HT-29 (cell line): Measurements from ENCODE around the gene LCN1. TPM values are rescaled to one million over a fixed set of nuclear protein-coding genes. Genes with fewer than 3 reads are reported as not detected.

Experiments
- DNase-seq: peaks from one replicate; pipeline ENCODE4 v3.0.0-alpha.2; 2015; ENCODE audit warnings: low spot score
- total RNA-seq: library from RNA; depleted of rRNA; stranded (reverse); fragments of >200 nt; shearing (Covaris generic); gene quantifications from 2 replicates; pipeline ENCODE4 v1.2.3, GENCODE V29; 2014; rRNA removed

The LCN1 gene
- total RNA-seq, result not detected in 2 replicates

DNA sequence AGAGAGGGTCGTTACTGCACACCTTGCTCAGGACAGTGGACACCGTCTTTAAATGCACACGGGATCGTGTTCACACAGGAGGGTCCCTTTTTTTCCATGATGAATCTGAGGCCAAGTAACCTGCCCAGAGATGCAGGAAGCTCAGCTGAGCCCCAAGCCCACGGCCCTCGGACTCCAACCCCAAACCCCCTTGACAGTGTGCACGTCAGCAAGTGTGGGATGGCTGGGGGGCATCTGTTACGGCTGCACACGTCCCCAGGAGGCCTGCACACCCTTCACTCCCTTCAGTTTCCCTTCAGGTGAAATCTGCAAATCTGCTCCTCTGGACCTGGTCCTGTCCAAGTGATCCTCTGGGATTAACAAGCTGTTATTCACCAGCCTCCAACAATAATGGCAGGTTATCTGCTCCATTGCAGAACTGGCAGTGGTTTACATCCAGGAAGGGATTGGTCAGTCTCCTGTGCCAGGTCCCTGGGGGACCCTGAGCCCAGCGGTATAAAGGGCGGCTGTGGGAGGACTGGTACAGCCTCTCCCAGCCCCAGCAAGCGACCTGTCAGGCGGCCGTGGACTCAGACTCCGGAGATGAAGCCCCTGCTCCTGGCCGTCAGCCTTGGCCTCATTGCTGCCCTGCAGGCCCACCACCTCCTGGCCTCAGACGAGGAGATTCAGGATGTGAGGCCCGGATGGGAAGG lies at the start of gene LCN1:
Gene LCN1, plus strand, starts transcription at position 525 of the 692 bp plus-strand sequence. Its CDS starts 58 bp downstream, at position 583.
- DNase-seq, result no peak

DNA sequence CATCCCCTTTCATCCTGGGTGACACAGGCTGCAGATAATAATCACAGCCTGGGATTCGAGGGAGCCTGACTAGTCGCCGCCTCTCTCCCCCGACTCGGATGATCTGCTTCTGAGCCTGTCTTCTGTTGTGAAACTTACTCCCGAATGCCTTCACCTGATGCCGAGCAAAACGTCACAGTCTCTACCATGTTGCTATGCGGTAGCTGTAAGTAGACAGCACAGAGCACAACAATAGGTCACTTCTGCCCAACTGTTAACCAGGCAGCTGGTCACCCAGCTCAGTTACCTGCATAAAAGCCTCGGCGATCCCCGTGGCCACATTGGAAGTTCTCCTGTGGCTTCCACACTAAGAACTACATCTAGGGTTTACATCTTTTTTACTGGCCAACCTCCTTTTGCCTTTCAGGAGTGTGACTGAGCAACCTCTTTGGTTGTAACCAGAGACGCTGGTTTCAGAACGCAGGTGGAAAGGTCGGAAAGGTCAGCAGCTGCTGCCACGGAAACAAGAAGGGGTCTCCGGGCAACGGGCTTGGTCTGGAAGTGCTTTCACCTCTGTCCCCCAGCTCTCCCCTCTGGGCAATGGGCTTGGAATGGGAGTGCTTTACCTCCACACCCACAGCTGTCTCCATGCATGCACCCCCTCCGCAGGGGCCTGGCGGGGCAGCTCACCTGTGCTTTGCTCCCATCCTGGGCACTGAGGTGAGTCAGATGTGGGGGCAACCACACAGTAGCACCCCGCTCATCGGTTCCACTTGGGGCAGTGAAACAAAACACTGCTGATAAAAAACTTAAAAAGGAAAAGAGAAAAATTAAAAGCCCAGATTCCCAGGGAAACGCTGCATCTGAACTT lies 49.2 kb upstream of the LCN1 start:
- no peak for DNase-seq

DNA sequence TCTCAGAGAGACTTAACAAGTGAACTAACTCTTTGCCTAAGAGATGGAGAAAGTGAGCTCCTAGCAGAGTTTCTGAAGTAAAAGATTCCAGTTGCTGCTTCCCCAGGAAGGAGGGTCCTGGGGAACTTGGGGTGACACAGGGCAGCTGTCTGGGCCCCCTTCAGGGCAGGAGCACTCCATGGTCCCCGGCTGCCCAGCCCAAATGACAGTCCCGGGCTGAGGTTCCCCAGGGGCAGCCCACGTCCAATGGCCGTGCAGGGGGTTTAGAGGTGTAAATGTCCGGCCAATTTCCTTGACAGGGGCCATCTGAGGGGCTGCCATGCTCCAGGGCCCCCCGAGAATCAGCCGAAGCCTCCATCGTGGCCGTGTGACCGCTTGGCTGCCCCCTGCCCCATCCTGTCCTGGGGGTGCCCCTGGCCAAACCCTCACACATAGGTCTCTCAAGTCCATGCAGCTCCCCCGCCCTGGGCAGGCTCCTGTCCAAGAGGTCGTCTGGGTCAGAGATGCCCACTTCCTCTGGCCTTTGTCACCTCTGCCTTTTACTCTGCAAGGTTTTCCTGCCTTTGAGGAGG lies 47.2 kb upstream of the LCN1 start:
- DNase-seq, result no peak

DNA sequence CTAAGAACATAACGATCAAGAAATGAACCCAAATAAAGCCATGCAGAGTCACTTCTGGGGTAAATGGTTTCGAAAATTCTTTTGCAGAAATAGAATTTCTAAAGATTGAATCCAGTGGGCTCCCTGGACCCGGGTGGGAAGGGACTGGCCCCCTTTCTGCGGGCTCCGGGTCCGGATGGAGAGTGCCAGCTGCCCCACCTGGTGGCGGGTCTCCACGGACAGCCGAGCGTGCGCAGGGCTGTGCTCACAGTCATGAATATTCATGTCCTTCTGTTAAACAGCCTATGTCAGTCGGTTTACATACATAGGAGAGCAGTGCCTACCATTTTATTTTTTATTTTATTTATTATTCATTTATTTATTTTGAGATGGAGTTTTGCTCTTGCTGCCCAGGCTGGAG lies 46.3 kb upstream of the LCN1 start:
- DNase-seq, result no peak

DNA sequence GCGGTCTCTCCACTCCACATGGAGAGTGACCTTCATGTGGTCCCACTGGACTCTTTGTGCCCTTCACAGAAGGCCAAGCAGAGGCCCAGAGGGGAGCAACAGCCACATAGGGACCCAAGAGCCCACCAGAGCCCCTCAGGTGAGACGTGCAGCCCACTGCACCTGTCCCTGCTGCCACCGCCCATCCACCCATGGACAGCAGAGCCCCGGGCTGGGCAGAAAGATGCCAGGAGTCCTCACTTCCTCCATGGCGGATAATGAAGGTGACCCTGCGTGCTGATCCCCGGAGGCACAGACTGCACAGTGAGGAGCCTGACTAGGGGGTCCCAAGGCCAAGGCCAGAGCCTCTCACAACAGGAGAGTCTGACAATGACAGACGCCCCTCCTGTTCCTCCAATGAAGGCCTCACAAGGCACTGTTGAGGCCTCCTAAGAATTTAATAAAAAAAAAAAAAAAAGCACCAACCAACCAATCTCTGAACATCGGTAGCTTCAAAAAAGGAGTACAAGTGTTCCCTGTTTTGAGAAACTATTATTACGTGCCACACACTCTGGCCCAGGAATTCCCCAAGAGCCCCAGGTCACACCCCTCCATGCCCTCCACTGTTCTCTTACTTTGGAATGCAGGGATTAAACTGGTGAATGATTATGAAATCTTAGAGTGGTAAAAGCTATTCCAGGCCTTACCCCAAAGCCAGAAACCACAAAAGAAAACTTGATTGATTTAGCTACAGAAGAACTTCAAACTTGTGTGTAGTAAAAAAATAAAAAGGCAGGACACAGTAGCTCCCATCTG lies 44.5 kb upstream of the LCN1 start:
- no peak for DNase-seq

DNA sequence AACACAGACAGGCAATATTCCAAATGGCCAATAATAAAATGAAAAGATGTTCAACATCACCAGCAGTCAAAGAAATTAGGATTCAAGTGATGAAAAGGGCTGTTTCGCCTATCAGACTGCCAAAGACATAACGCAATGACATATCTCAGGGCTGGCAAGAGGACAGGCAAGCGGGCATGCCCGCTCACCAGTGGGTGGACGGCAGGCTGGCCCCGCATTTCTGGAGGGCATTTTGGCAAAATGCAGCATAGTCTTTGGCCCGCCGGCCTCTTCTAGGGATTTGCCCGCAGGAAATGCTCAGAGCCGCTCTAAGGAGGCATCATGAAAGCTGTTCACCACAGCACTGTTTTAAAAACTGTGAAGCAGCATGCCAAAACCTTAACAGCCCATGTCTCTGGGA lies 43.0 kb upstream of the LCN1 start:
- no peak for DNase-seq

DNA sequence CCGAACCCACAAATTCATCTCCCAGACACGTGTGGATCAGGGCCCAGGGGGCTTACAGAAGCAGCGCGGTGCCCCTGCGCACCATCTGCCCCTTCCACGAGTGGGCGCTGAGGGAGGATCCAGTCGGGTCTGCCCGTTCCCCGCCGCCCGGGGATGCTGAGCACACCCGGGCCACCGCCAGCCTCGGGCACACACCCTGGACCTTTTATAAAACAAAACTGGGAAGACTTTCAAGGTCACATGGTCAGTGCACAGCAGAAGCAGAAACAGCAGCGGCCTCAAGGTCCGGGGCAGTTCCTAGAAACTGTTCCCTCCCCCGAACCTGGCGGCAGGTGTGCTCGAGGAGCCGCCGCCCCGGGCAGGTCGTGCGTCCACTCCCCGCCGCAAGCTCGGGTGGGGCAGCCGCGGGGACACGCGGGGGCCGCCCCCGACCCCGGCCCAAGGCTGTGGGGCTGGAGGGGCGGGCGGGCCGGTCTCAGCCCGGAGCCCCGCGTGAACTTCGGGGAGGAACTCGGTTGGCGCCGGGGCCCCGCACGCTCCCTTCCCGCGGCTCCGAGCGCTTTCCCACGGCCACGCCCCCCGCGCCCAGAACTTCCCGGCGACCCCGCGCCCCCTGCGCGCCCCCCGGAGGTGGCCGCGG lies 42.3 kb upstream of the LCN1 start:
- peak; percentile 50 for DNase-seq

DNA sequence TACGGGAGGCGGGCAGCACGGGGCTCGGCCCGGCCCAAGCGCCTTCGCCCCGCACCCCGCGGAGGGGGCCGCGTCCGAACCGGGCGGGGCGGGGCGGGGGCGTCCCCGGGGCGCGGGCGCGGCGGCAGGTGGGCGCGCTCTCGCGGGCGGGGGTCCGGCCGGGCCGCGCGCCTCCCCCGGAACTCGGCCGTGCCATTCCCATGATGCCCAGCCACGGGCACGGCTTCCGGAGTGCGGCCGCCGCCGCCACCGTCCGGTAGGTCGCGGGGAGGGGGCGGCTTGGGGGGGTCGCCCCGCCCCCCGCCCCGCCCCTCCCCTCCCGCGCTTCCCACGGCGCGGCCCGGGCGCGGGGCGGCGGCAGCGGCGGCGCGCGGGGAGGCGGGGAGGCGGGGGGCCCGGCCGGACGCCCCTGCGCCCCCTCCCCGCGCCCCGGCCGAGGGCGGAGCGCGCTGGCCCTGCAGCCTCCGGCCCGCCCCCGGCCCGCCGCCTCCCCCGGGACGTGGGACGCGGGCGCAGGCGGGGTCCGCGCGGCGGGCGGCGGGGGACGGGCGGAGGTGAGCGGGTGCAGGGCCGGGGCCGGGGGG lies 41.7 kb upstream of the LCN1 start, which contains the start of gene PPP1R26:
Gene PPP1R26, plus strand, starts transcription at position 314 of the 584 bp plus-strand sequence. CDS start 4,729 bp downstream, outside the sequence.
- peak; percentile 16 for DNase-seq

DNA sequence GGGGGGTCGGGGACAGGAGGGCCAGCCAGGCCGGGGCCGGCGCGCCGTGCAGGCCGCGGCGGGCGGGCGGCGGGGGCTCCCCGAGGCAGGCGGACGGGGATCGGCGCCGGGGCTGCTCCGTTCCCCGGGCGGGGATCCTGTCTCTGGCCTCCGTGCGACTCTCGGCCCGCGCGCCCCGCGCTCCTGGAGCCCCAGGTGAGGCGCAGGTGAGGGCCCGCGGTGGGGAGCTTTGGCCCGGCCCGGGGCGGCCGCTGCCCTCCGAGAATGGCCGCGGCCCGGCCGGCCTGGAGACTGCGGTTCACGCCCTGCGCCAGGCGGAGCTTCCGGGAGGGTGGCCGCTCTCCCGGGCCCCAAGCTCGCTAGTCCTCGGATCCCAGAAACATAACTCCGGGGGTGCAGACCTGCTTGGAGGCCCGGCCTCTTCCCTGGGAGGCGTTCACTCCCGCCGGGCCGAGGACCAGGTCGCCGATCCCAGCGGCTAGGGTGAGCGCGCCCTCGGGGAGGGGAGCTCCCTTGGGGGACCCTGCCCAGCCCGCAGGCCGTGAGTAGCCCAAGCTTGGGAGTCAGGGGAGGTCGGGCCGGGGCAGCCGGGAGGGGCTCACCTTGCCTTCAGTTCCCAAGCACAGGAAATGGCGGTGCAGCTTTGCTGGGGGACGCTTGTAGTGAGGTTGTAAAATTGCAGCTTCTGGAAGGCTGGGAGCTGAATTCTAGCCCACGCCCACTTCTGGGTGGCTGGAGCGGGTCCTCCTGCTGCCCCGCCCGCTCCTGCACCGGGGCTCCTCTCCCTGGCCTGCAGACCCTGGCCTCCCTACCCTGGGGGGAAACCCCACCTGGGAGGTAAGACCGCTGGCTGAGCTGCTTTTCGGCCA lies 40.9 kb upstream of the LCN1 start:
- peak; percentile 40 for DNase-seq

DNA sequence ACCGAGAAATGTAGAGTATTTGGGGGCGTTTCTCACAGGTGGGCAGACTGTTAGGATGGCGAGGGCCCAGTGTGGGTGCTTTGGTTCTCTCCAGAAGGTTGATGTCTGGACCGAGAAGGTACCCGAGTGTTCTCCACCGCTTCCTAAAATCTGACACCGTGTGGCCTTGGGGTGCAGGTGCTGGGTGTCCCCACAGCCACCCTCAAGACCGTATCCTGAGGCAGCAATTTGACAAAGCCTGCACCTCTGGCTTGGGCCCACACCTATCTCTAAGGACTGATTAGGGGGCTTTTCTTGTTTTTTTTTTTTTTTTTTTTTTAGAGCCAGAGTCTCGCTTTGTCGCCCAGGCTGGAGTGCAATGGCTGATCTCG lies 40.3 kb upstream of the LCN1 start:
- no peak for DNase-seq

DNA sequence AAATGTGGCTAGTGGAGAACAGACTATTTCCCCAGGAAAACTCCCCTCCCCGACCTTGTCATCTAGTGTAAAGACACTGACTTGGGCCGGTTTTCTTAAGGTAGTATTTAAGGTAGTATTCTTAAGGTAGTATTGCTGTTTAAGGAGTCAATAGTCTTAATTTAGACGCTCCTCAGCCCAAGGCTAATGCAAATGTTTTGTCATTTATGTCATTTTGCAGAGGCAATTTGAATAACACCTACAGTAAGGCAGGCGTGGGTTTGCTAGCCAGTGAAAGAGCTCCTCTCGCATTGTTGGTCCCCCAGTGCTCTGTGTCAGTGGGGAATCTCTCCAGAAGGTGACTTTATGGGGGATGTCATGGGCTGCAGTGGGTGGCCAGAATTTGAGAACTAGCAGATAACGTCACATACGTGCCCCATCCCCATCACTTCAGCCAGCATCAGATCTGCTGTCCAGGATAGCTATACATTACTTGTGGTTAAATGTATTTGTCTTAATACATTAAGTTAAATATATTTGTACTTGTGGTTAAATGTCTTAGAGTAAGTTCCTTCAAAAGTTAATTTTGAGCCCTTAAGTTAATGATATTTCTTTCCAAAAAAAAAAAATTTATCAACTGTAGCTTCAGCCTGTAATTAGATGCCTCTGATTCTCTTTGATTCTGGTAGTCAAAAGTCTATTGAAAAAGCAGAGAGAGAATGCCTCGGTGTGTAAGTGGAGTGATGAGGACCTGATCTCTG lies 39.1 kb upstream of the LCN1 start:
- no peak for DNase-seq

DNA sequence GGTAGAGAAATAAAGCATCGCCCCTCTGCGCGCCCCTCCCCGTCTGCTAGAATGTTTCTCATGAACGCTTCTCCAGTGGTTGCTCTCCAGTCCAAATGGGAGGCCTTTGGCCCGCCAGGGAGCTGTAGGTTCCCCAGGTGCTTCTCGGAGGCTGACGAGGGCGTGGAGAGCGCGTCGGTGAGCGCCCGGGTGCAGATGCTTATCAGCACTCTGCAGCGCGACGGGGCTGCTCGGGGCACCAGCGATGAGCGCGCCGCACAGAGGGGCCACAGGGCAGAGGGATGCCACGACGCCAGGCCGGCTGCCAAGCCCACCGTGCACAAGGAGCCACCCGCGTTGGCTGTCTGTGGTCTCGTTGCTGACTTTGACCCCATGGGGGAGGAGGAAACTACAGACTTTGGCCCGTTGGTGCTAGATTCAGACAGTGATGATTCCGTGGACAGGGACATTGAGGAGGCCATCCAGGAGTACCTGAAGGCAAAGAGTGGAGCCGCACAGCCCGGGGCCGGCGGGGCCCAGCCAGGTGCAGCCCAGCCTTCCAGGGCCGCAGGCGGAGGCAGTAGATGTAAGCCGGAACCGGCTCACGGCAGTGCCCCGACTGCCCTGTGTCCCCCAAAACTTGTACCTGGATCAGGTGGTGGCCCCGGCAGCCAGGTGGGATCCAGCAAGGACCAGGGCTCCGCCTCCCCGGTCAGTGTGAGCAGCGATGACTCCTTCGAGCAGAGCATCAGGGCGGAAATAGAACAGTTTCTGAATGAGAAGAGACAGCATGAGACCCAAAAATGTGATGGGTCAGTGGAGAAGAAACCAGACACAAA lies 36.6 kb upstream of the LCN1 start:
- DNase-seq, result no peak

DNA sequence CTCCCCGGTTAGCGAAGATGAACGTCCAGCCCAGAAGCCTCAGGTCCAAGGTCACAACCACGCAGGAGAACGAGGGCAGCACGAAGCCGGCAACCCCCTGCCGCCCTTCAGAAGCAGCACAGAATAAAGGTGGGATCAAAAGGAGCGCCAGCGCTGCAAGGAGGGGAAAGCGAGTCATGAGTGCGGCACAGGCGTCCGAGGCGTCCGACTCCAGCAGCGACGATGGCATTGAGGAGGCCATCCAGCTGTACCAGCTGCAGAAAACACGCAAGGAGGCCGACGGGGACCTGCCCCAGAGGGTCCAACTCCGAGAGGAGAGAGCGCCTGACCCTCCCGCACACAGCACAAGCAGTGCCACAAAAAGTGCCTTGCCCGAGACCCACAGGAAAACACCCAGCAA lies 35.9 kb upstream of the LCN1 start:
- DNase-seq, result no peak

DNA sequence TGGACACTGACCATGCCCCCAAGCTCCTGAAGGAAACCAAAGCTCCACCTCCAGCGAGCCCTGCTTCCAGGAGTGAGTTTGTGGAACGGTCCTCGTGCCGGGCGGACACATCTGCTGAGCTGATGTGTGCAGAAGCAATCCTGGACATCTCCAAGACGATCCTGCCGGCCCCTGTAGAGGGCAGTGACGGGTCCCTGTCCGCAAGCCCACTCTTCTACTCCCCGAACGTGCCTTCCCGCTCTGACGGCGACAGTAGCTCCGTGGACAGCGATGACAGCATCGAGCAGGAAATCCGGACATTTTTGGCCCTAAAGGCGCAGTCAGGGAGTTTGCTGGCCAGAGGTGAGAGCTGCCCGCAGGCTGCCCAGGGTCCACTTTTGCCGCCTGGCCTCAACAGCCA lies 35.4 kb upstream of the LCN1 start:
- no peak for DNase-seq

DNA sequence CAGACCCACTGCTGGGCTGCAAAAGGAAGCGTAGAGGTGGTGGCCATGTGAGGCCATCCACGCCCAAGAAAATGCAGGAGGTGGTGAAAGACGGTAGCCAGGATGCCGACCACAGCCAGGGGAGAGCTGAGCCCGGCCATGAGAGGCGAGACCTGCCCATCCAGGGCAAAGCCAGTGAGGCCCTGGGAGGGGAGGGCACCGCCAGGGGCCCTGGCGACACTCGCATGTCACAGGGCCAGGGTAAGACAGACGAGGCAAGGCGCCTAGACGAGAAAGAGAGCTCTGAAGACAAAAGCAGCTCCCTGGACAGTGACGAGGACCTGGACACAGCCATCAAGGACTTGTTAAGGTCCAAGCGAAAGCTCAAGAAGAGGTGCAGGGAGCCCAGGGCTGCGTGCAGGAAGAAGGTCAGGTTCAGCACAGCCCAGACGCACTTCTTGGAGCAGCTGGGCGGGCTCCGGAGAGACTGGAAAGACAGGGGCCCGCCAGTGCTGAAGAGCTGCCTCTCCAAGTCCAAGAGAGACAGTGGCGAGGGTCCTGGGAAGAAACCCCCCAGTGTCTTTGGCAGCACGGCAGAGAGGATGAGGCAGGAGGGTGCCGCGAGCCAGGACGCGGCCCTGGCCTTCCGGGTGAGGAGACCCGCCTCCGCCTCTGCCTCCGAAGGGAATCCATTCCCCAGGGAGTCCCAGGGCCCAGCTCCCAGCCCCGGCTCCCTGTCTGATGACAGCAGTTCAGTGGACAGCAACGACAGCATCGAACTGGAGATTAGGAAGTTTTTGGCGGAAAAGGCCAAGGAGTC lies 34.8 kb upstream of the LCN1 start:
- no peak for DNase-seq

DNA sequence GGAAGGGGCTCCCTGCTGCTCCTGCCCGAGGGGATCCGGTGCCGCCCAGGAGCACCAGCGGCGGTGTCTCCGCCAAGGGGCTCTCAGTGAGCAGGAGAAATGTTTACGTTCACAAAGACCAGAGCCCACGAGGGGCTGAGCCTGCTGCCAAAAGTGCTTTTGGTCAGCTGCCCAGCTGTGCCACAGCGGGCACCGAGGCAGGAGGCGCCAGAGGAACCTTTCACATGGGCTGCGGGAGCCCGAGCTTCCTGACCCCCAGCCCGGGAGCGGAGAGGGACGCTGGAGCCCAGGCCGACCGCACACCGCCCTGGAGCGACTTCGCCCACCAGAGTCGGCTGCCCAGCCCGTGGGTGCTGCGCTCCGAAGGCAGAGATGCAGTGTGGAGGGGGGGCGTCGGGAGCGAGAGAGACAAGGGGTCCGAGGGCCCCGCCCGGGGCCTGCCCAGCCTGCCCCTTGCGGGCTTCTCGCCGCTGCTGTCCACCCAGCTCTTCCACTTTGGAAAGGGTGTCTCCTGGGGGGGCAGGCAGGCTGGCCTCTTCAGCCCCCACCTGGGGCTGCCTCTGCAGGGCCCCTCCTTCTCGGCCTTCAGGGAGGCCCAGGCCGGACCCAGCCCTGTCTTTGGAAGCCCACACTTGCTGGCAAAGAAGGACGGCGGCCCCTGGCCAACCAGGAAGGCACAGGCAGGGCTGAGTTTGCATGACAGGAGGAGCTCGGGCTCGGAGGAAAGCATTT lies 33.8 kb upstream of the LCN1 start:
- no peak for DNase-seq

DNA sequence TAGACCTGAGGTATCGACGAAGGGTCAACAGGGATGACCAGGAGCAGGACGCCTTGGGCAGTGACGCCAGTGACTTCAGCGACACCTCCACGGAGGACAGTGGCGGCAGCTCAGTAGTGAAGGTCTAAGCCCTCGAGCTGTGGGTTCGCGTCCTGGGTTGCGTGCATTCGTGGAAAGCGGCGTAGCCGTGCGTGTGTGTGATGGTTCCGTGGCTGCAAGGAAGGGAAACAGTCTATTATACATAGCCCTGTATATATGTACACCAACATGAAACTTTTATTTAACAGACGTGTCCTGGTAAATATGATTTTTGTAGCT lies 33.3 kb upstream of the LCN1 start:
- DNase-seq, result no peak
